Activated effector memory CD4-positive, alpha-beta T cell treated with anti-CD3 and anti-CD28 coated beads, Interleukin-2, amount 50 U/mL, for 16 hours (primary cell): ENCODE data around the gene UROC1.

Experiments used
- DNase-seq: peaks from one replicate; pipeline ENCODE4 v3.0.0-alpha.2; 2020

UROC1 gene

GRCh38 chr3:126438746-126439145 is 78.8 kb downstream of the UROC1 start:
- no peak for DNase-seq

- no peak for DNase-seq
Measured at GRCh38 chr3:126438186-126438585, 79.4 kb downstream of the UROC1 start.

DNA sequence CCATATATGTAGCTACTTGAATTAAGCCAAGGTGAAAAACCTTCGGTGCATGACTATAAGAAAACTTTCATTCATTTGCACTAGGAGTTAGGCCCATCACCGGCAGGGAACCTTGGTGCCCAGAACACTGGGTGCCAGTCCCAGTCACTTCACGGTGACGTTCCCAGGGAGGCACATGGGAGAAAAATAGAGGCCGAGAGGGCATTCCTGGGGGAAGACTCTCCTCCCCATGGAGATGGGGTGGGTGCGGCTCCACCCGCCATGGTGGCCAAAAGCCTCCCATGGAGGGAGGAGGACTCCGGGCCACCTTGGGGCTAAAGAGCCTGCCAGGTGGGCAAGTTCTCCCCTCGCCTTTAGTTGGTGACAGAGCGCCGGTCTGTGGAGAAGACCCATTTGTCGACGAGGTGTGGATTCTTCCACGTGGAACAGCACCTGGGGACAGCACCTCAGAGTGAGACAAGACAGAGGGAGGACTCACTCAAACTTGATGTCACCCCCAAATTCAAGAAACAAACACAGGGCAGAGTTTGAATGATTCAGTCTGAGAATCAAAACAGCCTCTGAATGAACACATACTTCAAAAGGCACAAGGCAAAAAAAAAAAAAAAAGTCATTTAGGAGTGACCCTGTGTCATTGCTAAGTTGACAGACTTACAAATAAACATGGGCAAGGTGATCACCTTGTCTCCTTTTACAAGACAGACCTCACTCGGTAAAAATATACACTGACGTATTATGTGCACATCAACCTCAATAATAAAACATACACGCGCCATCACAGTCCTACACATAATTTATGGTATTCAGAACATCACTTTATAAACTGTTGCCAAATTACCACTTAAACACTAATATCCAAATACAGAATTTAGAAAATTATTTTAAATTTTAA is 80.5 kb downstream of the UROC1 start:
- no peak for DNase-seq

DNA sequence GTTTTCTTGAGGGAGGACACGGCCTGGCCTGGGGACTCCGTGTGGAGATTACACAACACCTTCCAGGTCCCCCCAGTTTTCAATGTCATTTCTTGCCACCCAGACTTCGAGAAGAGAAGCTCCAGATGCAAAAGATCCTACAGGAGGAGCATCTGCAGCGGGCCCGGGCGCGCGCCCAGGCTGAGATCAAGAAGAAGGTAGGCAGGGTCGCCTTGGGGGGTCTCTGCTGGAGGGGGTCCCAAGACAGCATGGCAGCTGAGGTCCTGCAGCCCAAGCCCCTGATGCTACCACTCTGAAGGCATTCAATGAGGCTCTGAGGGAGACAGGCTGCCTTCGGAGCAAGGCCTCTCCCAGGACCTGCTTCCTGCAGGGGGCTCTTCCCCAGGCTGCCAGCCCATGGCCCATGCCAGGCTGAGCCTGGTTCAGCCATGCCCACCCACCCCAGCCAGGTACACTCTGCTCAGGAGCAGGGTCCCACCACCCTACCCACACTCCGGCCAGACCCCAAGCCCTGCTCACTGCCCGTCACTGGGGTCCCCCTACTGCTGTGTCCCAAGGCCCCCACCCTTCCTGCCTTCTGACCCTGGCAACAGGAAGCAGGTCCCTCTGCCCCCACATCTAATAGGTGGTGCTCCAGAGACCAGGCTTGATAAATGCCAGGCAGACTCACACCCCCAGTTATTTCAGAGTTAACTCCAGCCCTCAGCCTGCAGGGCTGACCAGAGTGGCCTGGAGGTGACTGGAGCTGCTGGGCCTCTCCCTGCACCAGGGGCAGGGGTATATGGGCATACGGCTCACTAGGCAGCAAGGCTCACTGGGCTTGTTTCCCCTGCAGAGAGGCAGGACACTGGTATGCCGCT is 81.9 kb downstream of the UROC1 start:
- DNase-seq, result no peak

GRCh38 chr3:126434931-126435411 is 82.6 kb downstream of the UROC1 start:
- DNase-seq, result no peak

DNA sequence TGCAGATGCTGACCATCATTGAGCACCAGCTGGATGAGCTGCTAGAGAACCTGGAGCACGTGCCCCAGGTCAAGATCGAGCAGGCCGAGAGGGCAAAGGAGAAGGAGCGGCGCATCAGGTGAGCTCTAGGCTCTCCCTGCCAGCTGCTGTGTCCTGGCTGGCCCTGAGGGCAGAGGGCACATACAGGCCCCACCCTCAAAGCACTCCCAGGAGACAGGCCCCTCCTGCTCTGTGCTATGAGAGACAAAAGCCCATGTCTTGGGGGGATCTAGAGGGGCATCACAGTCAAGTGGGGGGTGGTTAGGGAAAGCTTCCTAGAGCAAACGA is 83.3 kb downstream of the UROC1 start:
- no peak for DNase-seq

DNA sequence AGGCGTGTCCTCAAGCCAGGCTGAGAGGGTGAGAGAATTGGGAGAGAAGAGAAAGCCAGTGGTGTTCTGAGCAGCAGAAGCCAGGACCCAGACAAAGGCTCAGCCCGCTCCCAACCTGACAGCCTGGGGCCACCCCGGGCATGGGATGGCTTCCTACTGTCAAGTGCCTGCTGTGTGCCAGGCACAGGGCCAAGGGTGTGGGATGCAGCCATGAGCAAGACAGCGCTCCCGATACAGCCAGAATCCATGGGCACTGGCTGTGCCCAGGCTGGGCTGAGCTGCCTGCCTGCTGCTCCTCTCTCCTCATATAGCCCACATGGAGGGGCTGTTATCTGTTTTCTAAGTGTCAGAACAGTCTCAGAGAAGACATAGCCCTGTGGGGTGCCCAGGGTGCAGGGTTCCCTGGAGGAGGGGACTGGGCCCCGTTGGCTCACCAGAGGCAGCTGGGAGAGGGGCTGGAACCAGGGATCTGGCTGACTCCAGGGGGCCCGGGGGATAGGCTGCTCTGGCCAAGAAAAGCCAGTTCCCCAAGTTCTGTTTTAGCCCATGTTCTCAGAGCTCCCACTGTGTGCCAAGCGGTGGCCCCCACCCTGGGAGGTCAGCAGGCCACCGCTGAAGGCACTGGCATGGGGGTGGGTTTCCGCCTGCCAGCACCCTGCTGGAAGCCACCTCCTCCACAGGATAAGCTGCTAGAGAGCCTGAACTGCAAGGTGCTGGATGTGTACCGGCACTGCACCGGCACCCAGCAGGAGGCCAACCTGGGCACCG is 83.9 kb downstream of the UROC1 start:
- DNase-seq, result no peak

DNA sequence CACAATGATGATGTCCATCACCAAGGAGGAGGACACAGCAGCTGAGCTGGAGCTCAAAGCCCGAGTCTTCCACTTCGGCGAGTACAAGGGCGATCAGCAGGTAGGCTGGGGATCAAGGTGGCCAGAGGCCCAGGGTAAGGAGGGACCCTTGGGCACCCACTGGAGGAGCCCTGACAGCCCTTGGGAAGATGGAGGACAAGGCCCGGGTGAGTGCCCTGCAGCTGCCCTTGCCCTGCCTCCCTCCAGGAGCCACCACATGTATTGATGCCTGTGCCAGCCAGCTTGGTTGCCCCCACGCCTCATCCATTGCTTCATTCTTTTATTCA is 84.5 kb downstream of the UROC1 start:
- DNase-seq, result no peak

DNA sequence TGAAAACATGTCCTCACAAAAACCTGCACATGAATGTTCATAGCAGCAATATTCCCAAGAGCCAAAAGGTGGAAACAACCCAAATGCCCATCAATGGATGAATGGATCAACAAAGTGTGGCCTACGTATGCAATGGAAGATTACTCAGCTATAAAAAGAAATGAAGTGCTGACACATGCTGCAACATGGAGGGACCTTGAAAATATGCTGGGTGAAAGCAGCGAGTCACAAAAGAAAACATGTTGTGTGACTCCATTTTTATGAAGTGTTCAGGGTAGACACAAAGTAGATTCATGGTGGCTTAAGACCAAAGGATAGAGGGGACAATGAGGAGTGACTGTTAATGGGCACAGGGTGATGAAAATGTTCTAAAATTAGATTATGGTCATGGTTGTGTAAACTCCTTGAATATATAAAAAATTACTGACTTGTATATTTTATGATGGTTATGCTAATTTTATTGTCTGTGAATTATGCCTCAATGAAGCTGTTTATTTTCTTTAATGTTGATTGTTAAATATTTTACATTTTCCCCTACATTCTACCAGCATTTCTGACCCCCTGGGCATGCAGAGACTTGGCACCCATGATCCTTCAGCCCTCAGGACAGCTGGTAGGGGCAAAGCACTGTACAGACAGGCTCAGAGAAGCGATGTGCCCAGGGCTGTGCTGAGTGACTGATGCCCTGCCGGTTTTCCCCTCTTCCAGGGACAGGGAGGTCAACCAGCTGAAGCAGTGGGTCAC is 85.0 kb downstream of the UROC1 start:
- no peak for DNase-seq
